ENCODE data around the gene TRIM7. TPM values are rescaled to one million over a fixed set of nuclear protein-coding genes. Genes with fewer than 3 reads are reported as not detected.
A peak's percentile ranks its signal among the peaks of the same experiment; 100 is the strongest.

TRIM7 gene
- total and polyA plus RNA-seq, 9 of the 15 experiments (the other 6 are each of a cell fraction or from before 2014, with no cell fraction given) = 2.6 to 14.9 (median 8.9) TPM

GRCh38 chr5:181204113-181204825 is 727 bp downstream of the TRIM7 start (continued):
- TF ChIP-seq ATF3 (IDR thresholded peaks at IDR 0.05) (no peak), ATF3 (CRISPR knock-in tag; conservative IDR thresholded peaks at IDR 0.05) (no peak), DEAF1 (CRISPR knock-in tag; IDR thresholded peaks at IDR 0.05) (no peak), ZNF77 (CRISPR knock-in tag; IDR thresholded peaks at IDR 0.05) (no peak), MCM2 (IDR thresholded peaks at IDR 0.05; ENCODE audit: low read depth) (no peak), ZBTB26 (CRISPR knock-in tag; IDR thresholded peaks at IDR 0.05) (no peak), SMARCA4 (IDR thresholded peaks at IDR 0.05) (peak; percentile 51), ESRRB (CRISPR knock-in tag; IDR thresholded peaks at IDR 0.05; ENCODE audit: borderline replicate concordance) (no peak), ZNF764 (CRISPR knock-in tag; IDR thresholded peaks at IDR 0.05; ENCODE audit: low read depth) (no peak), SNIP1 (IDR thresholded peaks at IDR 0.05; ENCODE audit: low read depth) (no peak), ZNF586 (CRISPR knock-in tag; conservative IDR thresholded peaks at IDR 0.05) (no peak), PML (IDR thresholded peaks at IDR 0.05; ENCODE audit: low read length) (no peak), TEAD1 (CRISPR knock-in tag; IDR thresholded peaks at IDR 0.05) (0 out of 4 replicates have a peak, but pooled peaks of 1 of the 2 experiments have one; percentile 8), MAFK (IDR thresholded peaks at IDR 0.05; ENCODE audit: low read length) (no peak), CCAR2 (IDR thresholded peaks at IDR 0.05; ENCODE audit: low read depth, low read length) (no peak), PHF21A (IDR thresholded peaks at IDR 0.05; ENCODE audit: borderline replicate concordance, low read depth) (no peak), ELF2 (CRISPR knock-in tag; IDR thresholded peaks at IDR 0.05) (no peak), ETV5 (CRISPR knock-in tag; IDR thresholded peaks at IDR 0.05; ENCODE audit: low read depth) (no peak), BRCA1 (IDR thresholded peaks at IDR 0.05) (no peak), BRCA1 (CRISPR knock-in tag; IDR thresholded peaks at IDR 0.05) (no peak), BACH1 (tag; IDR thresholded peaks at IDR 0.05) (no peak), RBM39 (optimal IDR thresholded peaks at IDR 0.05; ENCODE audit: low read depth, low read length) (no peak), ZNF311 (CRISPR knock-in tag; IDR thresholded peaks at IDR 0.05) (no peak)
- TF ChIP-seq, protein P1, sequence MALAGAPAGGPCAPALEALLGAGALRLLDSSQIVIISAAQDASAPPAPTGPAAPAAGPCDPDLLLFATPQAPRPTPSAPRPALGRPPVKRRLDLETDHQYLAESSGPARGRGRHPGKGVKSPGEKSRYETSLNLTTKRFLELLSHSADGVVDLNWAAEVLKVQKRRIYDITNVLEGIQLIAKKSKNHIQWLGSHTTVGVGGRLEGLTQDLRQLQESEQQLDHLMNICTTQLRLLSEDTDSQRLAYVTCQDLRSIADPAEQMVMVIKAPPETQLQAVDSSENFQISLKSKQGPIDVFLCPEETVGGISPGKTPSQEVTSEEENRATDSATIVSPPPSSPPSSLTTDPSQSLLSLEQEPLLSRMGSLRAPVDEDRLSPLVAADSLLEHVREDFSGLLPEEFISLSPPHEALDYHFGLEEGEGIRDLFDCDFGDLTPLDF (CRISPR knock-in tag; IDR thresholded peaks at IDR 0.05) = no peak
- TF ChIP-seq, protein P2, sequence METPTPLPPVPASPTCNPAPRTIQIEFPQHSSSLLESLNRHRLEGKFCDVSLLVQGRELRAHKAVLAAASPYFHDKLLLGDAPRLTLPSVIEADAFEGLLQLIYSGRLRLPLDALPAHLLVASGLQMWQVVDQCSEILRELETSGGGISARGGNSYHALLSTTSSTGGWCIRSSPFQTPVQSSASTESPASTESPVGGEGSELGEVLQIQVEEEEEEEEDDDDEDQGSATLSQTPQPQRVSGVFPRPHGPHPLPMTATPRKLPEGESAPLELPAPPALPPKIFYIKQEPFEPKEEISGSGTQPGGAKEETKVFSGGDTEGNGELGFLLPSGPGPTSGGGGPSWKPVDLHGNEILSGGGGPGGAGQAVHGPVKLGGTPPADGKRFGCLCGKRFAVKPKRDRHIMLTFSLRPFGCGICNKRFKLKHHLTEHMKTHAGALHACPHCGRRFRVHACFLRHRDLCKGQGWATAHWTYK (CRISPR knock-in tag; IDR thresholded peaks at IDR 0.05) = no peak
